ENCODE measurements around the gene DLEU7.

Gene DLEU7

GRCh38 chr13:50788551-50789210 lies 54.8 kb downstream of the DLEU7 start:
- no peak for TF ChIP-seq CTCF (IDR thresholded peaks at IDR 0.05; ENCODE audit: low read depth, low read length, missing control alignments)
- DNase-seq (ENCODE audit: low read depth), result no peak
- in situ Hi-C loops (cut with HindIII; ENCODE audit: low sequenced_read_pairs), result no loop called here
- no peak overlapping the region for H3K4me3 ChIP-seq (ENCODE audit: low read depth, low read length)

GRCh38 chr13:50787316-50788195 lies 55.9 kb downstream of the DLEU7 start:
- DNase-seq (ENCODE audit: low read depth), result no peak
- no peak overlapping the region for H3K4me3 ChIP-seq (ENCODE audit: low read depth, low read length)
- TF ChIP-seq CTCF (IDR thresholded peaks at IDR 0.05; ENCODE audit: low read depth, low read length, missing control alignments), result no peak
- in situ Hi-C loops (cut with HindIII; ENCODE audit: low sequenced_read_pairs), result no loop called here

- no peak for DNase-seq (ENCODE audit: low read depth)
- in situ Hi-C loops (cut with HindIII; ENCODE audit: low sequenced_read_pairs), result no loop called here
- no peak overlapping the region for H3K4me3 ChIP-seq (ENCODE audit: low read depth, low read length)
- no peak for TF ChIP-seq CTCF (IDR thresholded peaks at IDR 0.05; ENCODE audit: low read depth, low read length, missing control alignments)
Measured at GRCh38 chr13:50783717-50784290, 59.7 kb downstream of the DLEU7 start.

GRCh38 chr13:50783066-50783465 lies 60.4 kb downstream of the DLEU7 start:
- in situ Hi-C loops (cut with HindIII; ENCODE audit: low sequenced_read_pairs), result no loop called here
- no peak for TF ChIP-seq CTCF (IDR thresholded peaks at IDR 0.05; ENCODE audit: low read depth, low read length, missing control alignments)
- DNase-seq (ENCODE audit: low read depth), result no peak
- no peak overlapping the region for H3K4me3 ChIP-seq (ENCODE audit: low read depth, low read length)

GRCh38 chr13:50780201-50781015 lies 63.1 kb downstream of the DLEU7 start:
- TF ChIP-seq CTCF (IDR thresholded peaks at IDR 0.05; ENCODE audit: low read depth, low read length, missing control alignments), result no peak
- in situ Hi-C loops (cut with HindIII; ENCODE audit: low sequenced_read_pairs), result no loop called here
- DNase-seq (ENCODE audit: low read depth), result no peak
- no peak overlapping the region for H3K4me3 ChIP-seq (ENCODE audit: low read depth, low read length)
